ENCODE results near the gene SAMHD1. TPM values are rescaled to one million over a fixed set of nuclear protein-coding genes. Genes with fewer than 3 reads are reported as not detected.

The SAMHD1 gene
- total and polyA plus RNA-seq, 2 donors (not counting 1 experiment from before 2014, with no cell fraction given) = 7.9 to 12.8 TPM

- no peak overlapping the region for H3K4me3 ChIP-seq (ENCODE audit: control extremely low read depth in 1 of 5, extremely low read depth in 1 of 5, insufficient read depth in 1 of 5, low read depth in 2 of 5, low read length in 4 of 5)
- H2AFZ ChIP-seq (ENCODE audit: insufficient read depth, low read depth, low read length, poor library complexity, severe bottlenecking) = no peak overlapping the region
- H3K4me3 Mint-ChIP-seq = peak overlapping the region; percentile 11
- H3K4me1 ChIP-seq (ENCODE audit: control insufficient read depth in 2 of 2, insufficient read depth in 2 of 2, low read length in 2 of 2) = peaks cover 82 to 95% of the 10 kb centered on the region in 2 donors
- peak overlapping the region; percentile 96 for H3K27ac Mint-ChIP-seq
- no peak overlapping the region for H3K9ac ChIP-seq (ENCODE audit: low read length)
- intact Hi-C loops (cut with micrococcal nuclease) = loop anchor here (5.0 kb wide), 1 partner anchor 75 kb away; the partner anchor contains the start of gene DSN1
- H3K9me3 Mint-ChIP-seq (ENCODE audit: insufficient read depth) = no peaks in the 10 kb centered on the region
- H3K27ac ChIP-seq (ENCODE audit: low read length in 2 of 2) = peak overlapping the region; percentile 97 to 98
- no peaks in the 10 kb centered on the region for H3K27me3 Mint-ChIP-seq
- peaks cover 64% of the 10 kb centered on the region for H3K79me2 ChIP-seq (ENCODE audit: control insufficient read depth, insufficient read depth, low read length)
- DNase-seq = no peak
- ATAC-seq (ENCODE audit: low read depth) = no peak
- ChIA-PET POLR2A (interaction anchor here (0.7 to 2.5 kb wide), 3 partner anchors 15 to 79 kb away, joined by 3 to 10 read pairs (median 4); a partner anchor contains a TSS), CTCF (interaction anchor here (0.7 to 4.5 kb wide), 6 partner anchors 11 to 645 kb away, joined by 3 to 47 read pairs (median 5); a partner anchor contains a TSS)
- peak overlapping the region; percentile 79 for H3K4me2 ChIP-seq (replicated peaks; ENCODE audit: low read depth, low read length, poor library complexity, severe bottlenecking)
- H3K4me1 Mint-ChIP-seq = peaks cover 80% of the 10 kb centered on the region
- no peaks in the 10 kb centered on the region for H3K27me3 ChIP-seq (replicated peaks in 1 of 4; ENCODE audit: control extremely low read depth in 1 of 4, control insufficient read depth in 3 of 4, insufficient read depth in 4 of 4, low read length in 3 of 4)
- no peaks in the 10 kb centered on the region for H3K36me3 ChIP-seq (replicated peaks in 1 of 2; ENCODE audit: control extremely low read depth in 1 of 2, control insufficient read depth in 1 of 2, extremely low read depth in 1 of 2, insufficient read depth in 2 of 2, low read length in 1 of 2)
- peaks cover 0 to 12% (median 0%) of the 10 kb centered on the region in 3 donors for H3K9me3 ChIP-seq (ENCODE audit: control extremely low read depth in 1 of 3, control insufficient read depth in 2 of 3, insufficient read depth in 1 of 3, low read length in 2 of 3)
- TF ChIP-seq, protein P1, sequence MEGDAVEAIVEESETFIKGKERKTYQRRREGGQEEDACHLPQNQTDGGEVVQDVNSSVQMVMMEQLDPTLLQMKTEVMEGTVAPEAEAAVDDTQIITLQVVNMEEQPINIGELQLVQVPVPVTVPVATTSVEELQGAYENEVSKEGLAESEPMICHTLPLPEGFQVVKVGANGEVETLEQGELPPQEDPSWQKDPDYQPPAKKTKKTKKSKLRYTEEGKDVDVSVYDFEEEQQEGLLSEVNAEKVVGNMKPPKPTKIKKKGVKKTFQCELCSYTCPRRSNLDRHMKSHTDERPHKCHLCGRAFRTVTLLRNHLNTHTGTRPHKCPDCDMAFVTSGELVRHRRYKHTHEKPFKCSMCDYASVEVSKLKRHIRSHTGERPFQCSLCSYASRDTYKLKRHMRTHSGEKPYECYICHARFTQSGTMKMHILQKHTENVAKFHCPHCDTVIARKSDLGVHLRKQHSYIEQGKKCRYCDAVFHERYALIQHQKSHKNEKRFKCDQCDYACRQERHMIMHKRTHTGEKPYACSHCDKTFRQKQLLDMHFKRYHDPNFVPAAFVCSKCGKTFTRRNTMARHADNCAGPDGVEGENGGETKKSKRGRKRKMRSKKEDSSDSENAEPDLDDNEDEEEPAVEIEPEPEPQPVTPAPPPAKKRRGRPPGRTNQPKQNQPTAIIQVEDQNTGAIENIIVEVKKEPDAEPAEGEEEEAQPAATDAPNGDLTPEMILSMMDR (IDR thresholded peaks at IDR 0.05) = no peak
- TF ChIP-seq EZH2 (IDR thresholded peaks at IDR 0.05; ENCODE audit: borderline replicate concordance, insufficient read depth, low read depth, low read length, poor library complexity, severe bottlenecking) = no peak
- H4K20me1 ChIP-seq (ENCODE audit: control insufficient read depth, insufficient read depth, low read length, poor library complexity, severe bottlenecking) = no peaks in the 10 kb centered on the region
- 78% methylated on average over 13 of the region's 18 CpGs for WGBS (ENCODE audit: insufficient coverage)
These were observed 104.3 kb downstream of the SAMHD1 start for GRCh38 chr20:36847009-36847709.
